Tibial nerve (tissue), 4 donors: ENCODE results near the gene ZNF74.

Source experiments
- EP300 ChIP-seq, 2 donors: sonication (generic); formaldehyde crosslinking; IDR thresholded peaks; one replicate each; pipeline ENCODE4 v1.6.1; 2017; ENCODE audit warnings: antibody characterized with exemption in 2 of 2, mild to moderate bottlenecking in 1 of 2
- TF ChIP-seq, protein P1 (sequence below), 5 experiments: fragments of 200-600 bp in 3 of 5; fragments of 450-650 bp in 2 of 5; sonication (generic) in 3 of 5; IDR thresholded peaks; one replicate each; pipeline ENCODE4 v1.5.1; 2016 to 2019; ENCODE audit warnings: antibody characterized with exemption in 5 of 5, mild to moderate bottlenecking in 3 of 5, moderate library complexity in 2 of 5

DNA sequence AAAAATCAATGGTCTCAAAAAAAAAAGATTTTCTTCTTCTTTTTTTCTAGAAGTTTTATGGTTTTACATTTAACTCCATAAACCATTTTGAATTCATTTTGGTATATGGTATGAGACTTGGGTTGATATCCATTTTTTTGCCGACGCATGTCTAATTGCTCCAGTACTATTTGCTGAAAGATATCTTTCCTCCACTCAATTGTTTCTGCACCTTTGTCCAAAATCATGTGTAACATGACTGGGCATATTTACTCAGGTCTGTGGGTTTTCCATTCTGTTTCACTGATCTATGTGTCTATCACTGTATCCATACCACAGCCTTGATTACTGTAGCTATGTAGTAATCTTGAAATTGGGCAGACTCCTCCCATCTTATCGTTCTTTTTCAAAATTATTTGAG, 59.3 kb downstream of the ZNF74 start:
- TF ChIP-seq, protein P1, sequence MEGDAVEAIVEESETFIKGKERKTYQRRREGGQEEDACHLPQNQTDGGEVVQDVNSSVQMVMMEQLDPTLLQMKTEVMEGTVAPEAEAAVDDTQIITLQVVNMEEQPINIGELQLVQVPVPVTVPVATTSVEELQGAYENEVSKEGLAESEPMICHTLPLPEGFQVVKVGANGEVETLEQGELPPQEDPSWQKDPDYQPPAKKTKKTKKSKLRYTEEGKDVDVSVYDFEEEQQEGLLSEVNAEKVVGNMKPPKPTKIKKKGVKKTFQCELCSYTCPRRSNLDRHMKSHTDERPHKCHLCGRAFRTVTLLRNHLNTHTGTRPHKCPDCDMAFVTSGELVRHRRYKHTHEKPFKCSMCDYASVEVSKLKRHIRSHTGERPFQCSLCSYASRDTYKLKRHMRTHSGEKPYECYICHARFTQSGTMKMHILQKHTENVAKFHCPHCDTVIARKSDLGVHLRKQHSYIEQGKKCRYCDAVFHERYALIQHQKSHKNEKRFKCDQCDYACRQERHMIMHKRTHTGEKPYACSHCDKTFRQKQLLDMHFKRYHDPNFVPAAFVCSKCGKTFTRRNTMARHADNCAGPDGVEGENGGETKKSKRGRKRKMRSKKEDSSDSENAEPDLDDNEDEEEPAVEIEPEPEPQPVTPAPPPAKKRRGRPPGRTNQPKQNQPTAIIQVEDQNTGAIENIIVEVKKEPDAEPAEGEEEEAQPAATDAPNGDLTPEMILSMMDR (IDR thresholded peaks at IDR 0.05), result no peak
- no peak for TF ChIP-seq EP300 (IDR thresholded peaks at IDR 0.05)
